Natural killer cell (primary cell): ENCODE measurements around the gene STMN3. TPM values are rescaled to one million over a fixed set of nuclear protein-coding genes. Genes with fewer than 3 reads are reported as not detected.

Experiments
- ATAC-seq, 3 donors: fragments of 150-1000 bp in 2 of 3; fragments of 200-7000 bp in 1 of 3; cut with Tn5 transposase; 1 replicate in 1 of 3; 2 replicates in 2 of 3; pipeline ENCODE4 v1.10.0; 2021; ENCODE audit warnings: mild to moderate bottlenecking in 2 of 3, moderate library complexity in 2 of 3
- DNase-seq, 2 donors: peaks; one replicate each; pipeline versions ENCODE4 v3.0.0 to v3.0.0-alpha.2; 2013 to 2021; ENCODE audit warnings: mixed read lengths in 1 of 2
- H3K27ac ChIP-seq: one replicate; pipeline ENCODE4 v1.5.1; 2013; ENCODE audit warnings: mild to moderate bottlenecking, low read length
- H3K27me3 ChIP-seq: one replicate; pipeline ENCODE4 v1.6.1; 2013; ENCODE audit warnings: low read length; ENCODE audit not compliant: control insufficient read depth, insufficient read depth
- H3K36me3 ChIP-seq: one replicate; pipeline ENCODE4 v1.6.1; 2013; ENCODE audit warnings: low read length; ENCODE audit not compliant: control insufficient read depth, insufficient read depth
- H3K4me1 ChIP-seq: one replicate; pipeline ENCODE4 v1.6.1; 2013; ENCODE audit warnings: low read length; ENCODE audit not compliant: control insufficient read depth, insufficient read depth
- H3K4me3 ChIP-seq: one replicate; pipeline ENCODE4 v1.5.1; 2013; ENCODE audit warnings: low read length
- H3K9me3 ChIP-seq: one replicate; pipeline ENCODE4 v1.6.1; 2013; ENCODE audit warnings: low read length; ENCODE audit not compliant: control insufficient read depth, insufficient read depth
- H3K27ac Mint-ChIP-seq, 2 donors: one replicate each; pipeline ENCODE4 v1.8.0; 2022; ENCODE audit warnings: mild to moderate bottlenecking in 2 of 2, mixed read lengths in 2 of 2, moderate library complexity in 1 of 2
- H3K27me3 Mint-ChIP-seq, 2 donors: one replicate each; pipeline ENCODE4 v1.8.0; 2022; ENCODE audit warnings: low read depth in 2 of 2, mixed read lengths in 2 of 2
- H3K36me3 Mint-ChIP-seq: one replicate; pipeline ENCODE4 v1.8.0; 2022; ENCODE audit warnings: mixed read lengths
- H3K4me1 Mint-ChIP-seq, 2 donors: one replicate each; pipeline ENCODE4 v1.8.0; 2022; ENCODE audit warnings: mixed read lengths in 2 of 2
- H3K4me3 Mint-ChIP-seq: one replicate; pipeline ENCODE4 v1.8.0; 2022; ENCODE audit warnings: mild to moderate bottlenecking, moderate library complexity, mixed read lengths
- H3K9me3 Mint-ChIP-seq, 2 donors: one replicate each; pipeline ENCODE4 v1.8.0; 2022; ENCODE audit warnings: mixed read lengths in 2 of 2
- CTCF ChIP-seq: fragments of 200-600 bp; IDR thresholded peaks from one replicate; pipeline ENCODE4 v1.8.0; 2022; ENCODE audit warnings: antibody characterized with exemption
- WGBS: methylation state at CpG from one replicate; pipeline ENCODE4 v1.1.7; 2013; ENCODE audit warnings: missing lambda C conversion rate; ENCODE audit not compliant: insufficient coverage; 5-methylcytosine and 5-hydroxymethylcytosine counted together
- intact Hi-C: fragments of 100-400 bp; cut with micrococcal nuclease; formaldehyde crosslinking; loops from one replicate; pipeline ENCODE4 v1.14.2; 2022
- total RNA-seq, 4 donors: library from RNA; stranded (reverse); fragments of 120-200 nt in 1 of 4; gene quantifications; one replicate each; pipeline versions ENCODE4 v1.2.3 to v1.2.4, GENCODE V29; 2013 to 2022

The STMN3 gene
- total RNA-seq, 3 donors from 2014 or later (not counting 1 experiment from before 2014, with no cell fraction given) = 6.7 to 12.9 (median 8.3) TPM

DNA sequence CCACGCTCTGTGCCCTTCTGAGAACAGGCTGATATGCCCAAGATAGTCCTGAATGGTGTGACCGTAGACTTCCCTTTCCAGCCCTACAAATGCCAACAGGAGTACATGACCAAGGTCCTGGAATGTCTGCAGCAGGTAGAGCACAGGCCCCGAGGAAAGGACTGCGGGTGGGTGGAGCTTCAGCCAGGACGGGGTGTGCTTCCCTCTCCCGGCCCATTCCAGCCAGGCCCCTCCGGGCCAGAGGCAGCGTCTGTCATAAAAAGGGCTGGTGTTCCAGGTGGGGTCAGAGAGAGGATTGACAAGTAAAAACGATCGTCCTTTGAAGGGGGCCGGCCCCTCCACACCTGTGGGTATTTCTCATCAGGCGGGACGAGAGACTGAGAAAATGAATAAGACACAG is 6.1 kb upstream of the STMN3 start:
- WGBS = 87% methylated on average over 13 of the region's 13 CpGs
- intact Hi-C loops = loop anchor here (5.0 kb wide), 1 partner anchor 122 kb away; the partner anchor contains the start of gene PTK6
- H3K9me3 Mint-ChIP-seq = no peaks in the 10 kb centered on the region
- no peak overlapping the region for H3K4me3 ChIP-seq
- H3K27ac Mint-ChIP-seq = no peak overlapping the region
- no peaks in the 10 kb centered on the region for H3K9me3 ChIP-seq
- peaks cover 25% of the 10 kb centered on the region for H3K4me1 ChIP-seq
- DNase-seq (no peak), ATAC-seq (no peak)
- no peak for TF ChIP-seq CTCF
- peak overlapping the region; percentile 97 for H3K4me3 Mint-ChIP-seq
- peaks cover 22 to 24% of the 10 kb centered on the region in 2 donors for H3K4me1 Mint-ChIP-seq
- H3K36me3 Mint-ChIP-seq = no peaks in the 10 kb centered on the region
- no peak overlapping the region for H3K27ac ChIP-seq
- H3K36me3 ChIP-seq = peaks cover 5% of the 10 kb centered on the region
- peaks cover 7% of the 10 kb centered on the region for H3K27me3 ChIP-seq
- peaks cover 0 to 3% of the 10 kb centered on the region in 2 donors for H3K27me3 Mint-ChIP-seq

GRCh38 chr20:63658749-63659187 is 5.5 kb upstream of the STMN3 start:
- peaks cover 31% of the 10 kb centered on the region for H3K4me1 ChIP-seq
- Mint-ChIP-seq H3K27me3 (peaks cover 0 to 6% of the 10 kb centered on the region in 2 donors), H3K9me3 (no peaks in the 10 kb centered on the region), H3K4me3 (peak overlapping the region; percentile 97), H3K4me1 (peaks cover 22 to 29% of the 10 kb centered on the region in 2 donors), H3K36me3 (no peaks in the 10 kb centered on the region), H3K27ac (peak overlapping the region; percentile 92 to 95)
- H3K27ac ChIP-seq = peak overlapping the region; percentile 61
- no peak for DNase-seq
- peak overlapping the region; percentile 76 for H3K4me3 ChIP-seq
- 4% methylated on average over 25 of the region's 25 CpGs for WGBS
- peaks cover 5% of the 10 kb centered on the region for H3K36me3 ChIP-seq
- peak in 1 of 3 donors; percentile 15 for ATAC-seq
- intact Hi-C loops = loop anchor here (1.0 to 5.0 kb wide), 2 partner anchors 121 to 207 kb away; partner anchors contain the start of genes PTK6 and TPD52L2
- TF ChIP-seq CTCF = no peak
- peaks cover 12% of the 10 kb centered on the region for H3K27me3 ChIP-seq
- no peaks in the 10 kb centered on the region for H3K9me3 ChIP-seq

DNA sequence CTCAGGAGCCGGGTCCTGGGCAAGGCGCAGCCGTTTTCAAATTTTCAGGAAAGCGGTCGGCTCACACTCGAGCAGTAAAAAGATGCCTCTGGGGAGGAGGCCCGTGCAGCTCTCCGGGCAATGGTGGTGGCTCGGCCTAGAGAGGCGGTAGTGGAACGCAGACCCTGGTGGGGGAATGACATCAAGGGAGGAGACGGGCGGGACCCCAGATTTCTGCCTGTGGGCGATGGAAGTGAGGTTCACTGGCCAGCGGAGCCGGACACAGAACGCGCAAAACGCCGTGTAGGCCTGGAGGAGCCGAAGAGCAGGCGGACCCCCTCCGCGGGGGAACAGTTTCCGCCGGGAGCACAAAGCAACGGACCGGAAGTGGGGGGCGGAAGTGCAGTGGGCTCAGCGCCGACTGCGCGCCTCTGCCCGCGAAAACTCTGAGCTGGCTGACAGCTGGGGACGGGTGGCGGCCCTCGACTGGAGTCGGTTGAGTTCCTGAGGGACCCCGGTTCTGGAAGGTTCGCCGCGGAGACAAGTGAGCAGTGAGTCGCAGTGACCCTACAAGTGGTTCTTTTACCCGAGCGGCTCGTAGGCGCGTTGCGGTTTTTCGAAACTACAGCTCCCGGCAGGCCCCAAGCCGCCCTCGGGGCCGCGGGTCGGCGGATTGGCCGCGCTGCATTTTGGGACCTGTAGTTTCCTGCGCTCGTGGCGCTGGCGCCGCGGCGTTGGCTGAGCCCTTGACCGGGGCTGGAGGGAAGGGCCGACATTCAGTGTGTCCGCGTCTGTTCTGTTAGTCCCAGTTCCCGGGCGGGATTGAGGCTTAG is 4.9 kb upstream of the STMN3 start, which contains the start of gene RTEL1:
Gene RTEL1 (plus strand): TSS at position 376 of the 812 bp plus-strand sequence. CDS start 1,091 bp downstream, outside the sequence.
- Mint-ChIP-seq H3K4me3 (peak within 1 kb of the TSS; percentile 97), H3K27me3 (peaks cover 0 to 7% of the 10 kb centered on the region in 2 donors), H3K9me3 (no peaks in the 10 kb centered on the region), H3K4me1 (peaks cover 22 to 31% of the 10 kb centered on the region in 2 donors), H3K36me3 (no peaks in the 10 kb centered on the region), H3K27ac (peak within 1 kb of the TSS; percentile 92 to 95)
- intact Hi-C loops = loop anchor here (1.0 to 5.0 kb wide), 2 partner anchors 121 to 207 kb away; partner anchors contain the start of genes PTK6 and TPD52L2
- 4% methylated on average over 73 of the region's 73 CpGs for WGBS
- Histone ChIP-seq H3K4me1 (peaks cover 36% of the 10 kb centered on the region), H3K9me3 (no peaks in the 10 kb centered on the region), H3K36me3 (peaks cover 5% of the 10 kb centered on the region), H3K4me3 (peak within 1 kb of the TSS; percentile 76), H3K27me3 (peaks cover 12% of the 10 kb centered on the region), H3K27ac (peak within 1 kb of the TSS; percentile 61)
- DNase-seq (peak; percentile 92 to 94), ATAC-seq (peak; percentile 89 to 92 (median 89))
- no peak for TF ChIP-seq CTCF
